Neural cell (in vitro differentiated cells): ENCODE measurements around the gene TKFC. TPM values are rescaled to one million over a fixed set of nuclear protein-coding genes. Genes with fewer than 3 reads are reported as not detected.
"Not testable (repeated sequence)": the region's sequence is repeated elsewhere in the genome, so short reads cannot be mapped to it uniquely, and the experiment has no call there.

ENCODE experiments used
- H2AFZ ChIP-seq: fragments of 200-600, 300-800 bp; sonication (generic), shearing (Covaris generic); 2 replicates; pipeline ENCODE4 v1.6.0; 2014; ENCODE audit warnings: low read depth, mild to moderate bottlenecking, antibody characterized with exemption, low read length, moderate library complexity
- H3F3A ChIP-seq: fragments of 200-600 bp; shearing (Covaris generic); 2 replicates; pipeline ENCODE4 v1.6.1; 2016; ENCODE audit warnings: mild to moderate bottlenecking, moderate library complexity, mixed read lengths, antibody characterized with exemption, low read length; ENCODE audit not compliant: insufficient read depth, poor library complexity, severe bottlenecking
- H3K27ac ChIP-seq: fragments of 200-600, 300-800 bp; sonication (generic), shearing (Covaris generic); 2 replicates; pipeline ENCODE4 v1.5.1; 2014; ENCODE audit warnings: mild to moderate bottlenecking, low read length, moderate library complexity
- H3K27me3 ChIP-seq: fragments of 300-800, 200-600 bp; sonication (generic), shearing (Covaris generic); 2 replicates; pipeline ENCODE4 v1.6.0; 2014; ENCODE audit warnings: mild to moderate bottlenecking, low read depth, low read length, moderate library complexity; ENCODE audit not compliant: insufficient read depth
- H3K36me3 ChIP-seq: fragments of 300-800, 200-600 bp; sonication (generic), shearing (Covaris generic); 2 replicates; pipeline ENCODE4 v1.5.1; 2014; ENCODE audit warnings: mild to moderate bottlenecking, antibody characterized with exemption, low read length, moderate library complexity; ENCODE audit not compliant: insufficient read depth
- H3K4me2 ChIP-seq: fragments of 300-800, 200-600 bp; sonication (generic), shearing (Covaris generic); 2 replicates; pipeline ENCODE4 v1.6.0; 2014; ENCODE audit warnings: mild to moderate bottlenecking, low read length
- H3K4me3 ChIP-seq: fragments of 300-800, 200-600 bp; sonication (generic), shearing (Covaris generic); 2 replicates; pipeline ENCODE4 v1.5.1; 2014; ENCODE audit warnings: mild to moderate bottlenecking, low read length, moderate library complexity
- H3K79me2 ChIP-seq: fragments of 200-600 bp; shearing (Covaris generic); replicated peaks from 2 replicates; pipeline ENCODE4 v1.6.0; 2014; ENCODE audit warnings: mild to moderate bottlenecking, low read length, moderate library complexity; ENCODE audit not compliant: insufficient read depth
- H3K9ac ChIP-seq: fragments of 300-800, 200-600 bp; sonication (generic), shearing (Covaris generic); 2 replicates; pipeline ENCODE4 v1.6.1; 2016; ENCODE audit warnings: mild to moderate bottlenecking, low read length, mixed read lengths
- H3K9me2 ChIP-seq: fragments of 200-600 bp; shearing (Covaris generic); 2 replicates; pipeline ENCODE4 v1.6.1; 2016; ENCODE audit warnings: mild to moderate bottlenecking, low read length, mixed read lengths; ENCODE audit not compliant: insufficient read depth
- H3K9me3 ChIP-seq: fragments of 200-600, 300-800 bp; sonication (generic), shearing (Covaris generic); 2 replicates; pipeline ENCODE4 v1.6.1; 2016; ENCODE audit warnings: mild to moderate bottlenecking, mixed run types, low read length, moderate library complexity, mixed read lengths
- H4K20me1 ChIP-seq: fragments of 200-600 bp; shearing (Covaris generic); 2 replicates; pipeline ENCODE4 v1.6.1; 2016; ENCODE audit warnings: mild to moderate bottlenecking, mixed run types; ENCODE audit not compliant: insufficient read depth
- EP300 ChIP-seq: fragments of 450-650 bp; conservative IDR thresholded peaks from 2 replicates; pipeline ENCODE4 v1.6.1; 2014; ENCODE audit warnings: antibody characterized with exemption, mild to moderate bottlenecking, moderate library complexity; ENCODE audit not compliant: poor library complexity, severe bottlenecking
- EZH2 ChIP-seq: fragments of 200-600, 300-800 bp; shearing (Covaris generic), sonication (generic); IDR thresholded peaks from 2 replicates; pipeline ENCODE4 v1.6.1; 2014; ENCODE audit warnings: antibody characterized with exemption, low read length, borderline replicate concordance, mild to moderate bottlenecking; ENCODE audit not compliant: insufficient read depth, poor library complexity, severe bottlenecking
- MXI1 ChIP-seq: fragments of 450-650 bp; conservative IDR thresholded peaks from 2 replicates; pipeline ENCODE4 v1.6.1; 2014; ENCODE audit warnings: antibody characterized with exemption, mild to moderate bottlenecking; ENCODE audit not compliant: poor library complexity, severe bottlenecking
- POLR2AphosphoS5 ChIP-seq: IDR thresholded peaks from 2 replicates; pipeline ENCODE4 v1.6.1; 2012
- RAD21 ChIP-seq: fragments of 450-650 bp; conservative IDR thresholded peaks from 2 replicates; pipeline ENCODE4 v1.6.1; 2014; ENCODE audit warnings: antibody characterized with exemption, mild to moderate bottlenecking, moderate library complexity
- SMC3 ChIP-seq: fragments of 450-650 bp; conservative IDR thresholded peaks from 2 replicates; pipeline ENCODE4 v1.6.1; 2014; ENCODE audit warnings: antibody characterized with exemption, mild to moderate bottlenecking, moderate library complexity; ENCODE audit not compliant: poor library complexity
- TAF1 ChIP-seq: IDR thresholded peaks from 2 replicates; pipeline ENCODE4 v1.6.1; 2012; ENCODE audit warnings: low read depth
- polyA plus RNA-seq: library from polyadenylated mRNA; depleted of rRNA; stranded (reverse); fragments of >200 nt; gene quantifications from 2 replicates; pipeline ENCODE4 v1.2.3, GENCODE V29; 2014
- TF ChIP-seq, protein P1 (sequence below): fragments of 450-650 bp; IDR thresholded peaks from 2 replicates; pipeline ENCODE4 v1.5.1; 2014; ENCODE audit warnings: antibody characterized with exemption, mild to moderate bottlenecking, moderate library complexity; ENCODE audit not compliant: poor library complexity, severe bottlenecking
- TF ChIP-seq, protein P2 (sequence below): IDR thresholded peaks from 2 replicates; pipeline ENCODE4 v1.6.1; 2012; ENCODE audit warnings: borderline replicate concordance

Gene TKFC
- polyA plus RNA-seq, 1 donor from 2014 or later = 46.0 TPM

DNA sequence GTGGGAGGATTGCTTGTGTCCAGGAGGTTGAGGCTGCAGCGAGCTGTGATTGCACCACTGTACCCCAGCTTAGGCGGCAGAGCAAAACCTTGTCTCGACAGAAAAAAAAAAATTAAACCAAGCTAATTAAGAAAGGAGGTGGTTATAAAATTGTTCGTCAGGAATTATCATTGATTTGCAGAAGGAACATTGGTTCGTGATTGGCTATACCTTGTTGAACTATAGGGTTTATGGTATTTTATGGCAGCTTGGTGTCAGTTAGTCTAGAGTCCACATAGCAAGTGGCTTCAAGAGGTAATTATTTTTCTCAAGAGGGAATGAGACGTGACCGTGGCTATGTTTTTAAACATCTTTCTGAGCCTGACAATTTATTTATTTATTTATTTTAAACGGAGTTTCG lies 47.9 kb downstream of the TKFC start:
- no peaks in the 10 kb centered on the region for H3K79me2 ChIP-seq
- H4K20me1 ChIP-seq = no peaks in the 10 kb centered on the region
- no peak overlapping the region for H3K9ac ChIP-seq
- no peak overlapping the region for H3K4me2 ChIP-seq
- H2AFZ ChIP-seq = no peak overlapping the region
- H3K9me3 ChIP-seq = no peaks in the 10 kb centered on the region
- H3K4me3 ChIP-seq = no peak overlapping the region
- TF ChIP-seq EP300 (no peak), SMC3 (no peak), POLR2AphosphoS5 (no peak), MXI1 (no peak), RAD21 (no peak), TAF1 (no peak), EZH2 (no peak)
- TF ChIP-seq, protein P1, sequence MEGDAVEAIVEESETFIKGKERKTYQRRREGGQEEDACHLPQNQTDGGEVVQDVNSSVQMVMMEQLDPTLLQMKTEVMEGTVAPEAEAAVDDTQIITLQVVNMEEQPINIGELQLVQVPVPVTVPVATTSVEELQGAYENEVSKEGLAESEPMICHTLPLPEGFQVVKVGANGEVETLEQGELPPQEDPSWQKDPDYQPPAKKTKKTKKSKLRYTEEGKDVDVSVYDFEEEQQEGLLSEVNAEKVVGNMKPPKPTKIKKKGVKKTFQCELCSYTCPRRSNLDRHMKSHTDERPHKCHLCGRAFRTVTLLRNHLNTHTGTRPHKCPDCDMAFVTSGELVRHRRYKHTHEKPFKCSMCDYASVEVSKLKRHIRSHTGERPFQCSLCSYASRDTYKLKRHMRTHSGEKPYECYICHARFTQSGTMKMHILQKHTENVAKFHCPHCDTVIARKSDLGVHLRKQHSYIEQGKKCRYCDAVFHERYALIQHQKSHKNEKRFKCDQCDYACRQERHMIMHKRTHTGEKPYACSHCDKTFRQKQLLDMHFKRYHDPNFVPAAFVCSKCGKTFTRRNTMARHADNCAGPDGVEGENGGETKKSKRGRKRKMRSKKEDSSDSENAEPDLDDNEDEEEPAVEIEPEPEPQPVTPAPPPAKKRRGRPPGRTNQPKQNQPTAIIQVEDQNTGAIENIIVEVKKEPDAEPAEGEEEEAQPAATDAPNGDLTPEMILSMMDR = no peak
- TF ChIP-seq, protein P2, sequence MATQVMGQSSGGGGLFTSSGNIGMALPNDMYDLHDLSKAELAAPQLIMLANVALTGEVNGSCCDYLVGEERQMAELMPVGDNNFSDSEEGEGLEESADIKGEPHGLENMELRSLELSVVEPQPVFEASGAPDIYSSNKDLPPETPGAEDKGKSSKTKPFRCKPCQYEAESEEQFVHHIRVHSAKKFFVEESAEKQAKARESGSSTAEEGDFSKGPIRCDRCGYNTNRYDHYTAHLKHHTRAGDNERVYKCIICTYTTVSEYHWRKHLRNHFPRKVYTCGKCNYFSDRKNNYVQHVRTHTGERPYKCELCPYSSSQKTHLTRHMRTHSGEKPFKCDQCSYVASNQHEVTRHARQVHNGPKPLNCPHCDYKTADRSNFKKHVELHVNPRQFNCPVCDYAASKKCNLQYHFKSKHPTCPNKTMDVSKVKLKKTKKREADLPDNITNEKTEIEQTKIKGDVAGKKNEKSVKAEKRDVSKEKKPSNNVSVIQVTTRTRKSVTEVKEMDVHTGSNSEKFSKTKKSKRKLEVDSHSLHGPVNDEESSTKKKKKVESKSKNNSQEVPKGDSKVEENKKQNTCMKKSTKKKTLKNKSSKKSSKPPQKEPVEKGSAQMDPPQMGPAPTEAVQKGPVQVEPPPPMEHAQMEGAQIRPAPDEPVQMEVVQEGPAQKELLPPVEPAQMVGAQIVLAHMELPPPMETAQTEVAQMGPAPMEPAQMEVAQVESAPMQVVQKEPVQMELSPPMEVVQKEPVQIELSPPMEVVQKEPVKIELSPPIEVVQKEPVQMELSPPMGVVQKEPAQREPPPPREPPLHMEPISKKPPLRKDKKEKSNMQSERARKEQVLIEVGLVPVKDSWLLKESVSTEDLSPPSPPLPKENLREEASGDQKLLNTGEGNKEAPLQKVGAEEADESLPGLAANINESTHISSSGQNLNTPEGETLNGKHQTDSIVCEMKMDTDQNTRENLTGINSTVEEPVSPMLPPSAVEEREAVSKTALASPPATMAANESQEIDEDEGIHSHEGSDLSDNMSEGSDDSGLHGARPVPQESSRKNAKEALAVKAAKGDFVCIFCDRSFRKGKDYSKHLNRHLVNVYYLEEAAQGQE = no peak
- no peaks in the 10 kb centered on the region for H3K9me2 ChIP-seq
- no peak overlapping the region for H3K27ac ChIP-seq
- H3K27me3 ChIP-seq = no peaks in the 10 kb centered on the region
- H3F3A ChIP-seq = no peaks in the 10 kb centered on the region
- H3K36me3 ChIP-seq = no peaks in the 10 kb centered on the region

DNA sequence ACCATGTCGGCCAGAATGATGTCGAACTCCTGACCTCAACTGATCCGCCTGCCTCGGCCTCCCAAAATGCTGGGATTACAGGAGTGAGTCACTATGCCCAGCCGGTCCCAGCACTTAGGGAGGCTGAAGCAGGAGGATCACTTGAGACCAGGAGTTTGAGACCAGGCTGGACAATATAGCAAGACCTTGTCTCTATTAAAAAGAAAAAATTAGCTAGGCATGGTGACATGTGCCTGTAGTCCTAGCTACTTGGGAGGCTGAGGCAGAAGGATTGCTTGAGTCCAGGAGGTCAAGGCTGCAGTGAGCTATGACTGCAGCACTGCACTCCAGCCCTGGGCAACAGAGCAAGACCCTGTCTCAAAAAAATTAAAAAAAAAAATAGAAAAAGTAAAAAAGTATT lies 50.8 kb downstream of the TKFC start:
- not testable (repeated sequence) for H3K27ac ChIP-seq, H3K4me2 ChIP-seq, H4K20me1 ChIP-seq, H3K9me2 ChIP-seq, H2AFZ ChIP-seq, H3K4me3 ChIP-seq, H3K36me3 ChIP-seq, H3K9ac ChIP-seq, H3K79me2 ChIP-seq, H3K9me3 ChIP-seq, H3F3A ChIP-seq, H3K27me3 ChIP-seq
